Retinal pigment epithelial cell (primary cell): ENCODE measurements around the gene KIF7.

Source experiments
- DNase-seq: peaks from one replicate; pipeline ENCODE4 v3.0.0-alpha.2; 2010; ENCODE audit warnings: low read depth
- H3K4me3 ChIP-seq: 2 replicates; pipeline ENCODE4 v1.5.1; 2011; ENCODE audit warnings: mild to moderate bottlenecking, low read length, control low read depth, moderate library complexity
- CTCF ChIP-seq: conservative IDR thresholded peaks from 2 replicates; pipeline ENCODE4 v1.5.1; 2011; ENCODE audit warnings: low read depth, low read length, control low read depth, inconsistent platforms

Gene KIF7

GRCh38 chr15:89629829-89630228 is 25.4 kb downstream of the KIF7 start:
- H3K4me3 ChIP-seq, result no peak overlapping the region
- no peak for TF ChIP-seq CTCF
- DNase-seq, result no peak

GRCh38 chr15:89628806-89629715 is 26.2 kb downstream of the KIF7 start:
- no peak for TF ChIP-seq CTCF
- DNase-seq, result no peak
- no peak overlapping the region for H3K4me3 ChIP-seq

GRCh38 chr15:89628301-89628700 is 27.0 kb downstream of the KIF7 start:
- H3K4me3 ChIP-seq, result no peak overlapping the region
- no peak for DNase-seq
- TF ChIP-seq CTCF, result no peak

- DNase-seq, result no peak
- no peak for TF ChIP-seq CTCF
- H3K4me3 ChIP-seq, result no peak overlapping the region
These were observed 27.9 kb downstream of the KIF7 start for GRCh38 chr15:89627256-89627970.

GRCh38 chr15:89625716-89626115 is 29.6 kb downstream of the KIF7 start:
- no peak for DNase-seq
- H3K4me3 ChIP-seq, result no peak overlapping the region
- no peak for TF ChIP-seq CTCF

GRCh38 chr15:89623165-89623564 is 32.1 kb downstream of the KIF7 start:
- H3K4me3 ChIP-seq, result no peak overlapping the region
- TF ChIP-seq CTCF, result no peak
- no peak for DNase-seq
